ENCODE results near the gene SMCHD1. TPM values are rescaled to one million over a fixed set of nuclear protein-coding genes. Genes with fewer than 3 reads are reported as not detected.

Gene SMCHD1
- total RNA-seq, 1 donor from 2014 or later = 29.7 TPM

- no peaks in the 10 kb centered on the region for H3K27me3 ChIP-seq (ENCODE audit: insufficient read depth, low read length)
- H3K4me1 Mint-ChIP-seq (ENCODE audit: low read depth, unreplicated experiment) = no peaks in the 10 kb centered on the region
- H4K20me1 ChIP-seq (ENCODE audit: insufficient read depth, low read length) = no peaks in the 10 kb centered on the region
- no peaks in the 10 kb centered on the region for H3K36me3 Mint-ChIP-seq (ENCODE audit: low read depth, unreplicated experiment)
- peaks cover 7% of the 10 kb centered on the region for H3K9me3 Mint-ChIP-seq (ENCODE audit: unreplicated experiment)
- no peak overlapping the region for H3K27ac Mint-ChIP-seq (ENCODE audit: unreplicated experiment)
- no peak overlapping the region for H3K4me3 ChIP-seq (ENCODE audit: insufficient read depth, low read depth, low read length)
- TF ChIP-seq EZH2 (IDR thresholded peaks at IDR 0.05; ENCODE audit: insufficient read depth, low read length) (no peak), CTCF (IDR thresholded peaks at IDR 0.05; ENCODE audit: insufficient read depth, low read depth, low read length) (no peak)
- DNase-seq (ENCODE audit: low read depth) = no peak
- no peaks in the 10 kb centered on the region for H3K36me3 ChIP-seq (ENCODE audit: insufficient read depth, low read length)
- H2AFZ ChIP-seq (ENCODE audit: low read depth, low read length) = no peak overlapping the region
- no peaks in the 10 kb centered on the region for H3K27me3 Mint-ChIP-seq (ENCODE audit: low read depth, unreplicated experiment)
- H3K79me2 ChIP-seq (ENCODE audit: insufficient read depth, low read length) = no peaks in the 10 kb centered on the region
- no peaks in the 10 kb centered on the region for H3K9me3 ChIP-seq (ENCODE audit: insufficient read depth, low read depth, low read length)
- no peaks in the 10 kb centered on the region for H3K4me1 ChIP-seq (ENCODE audit: insufficient read depth, low read length)
- no peak for FAIRE-seq
- no peak overlapping the region for H3K4me2 ChIP-seq (ENCODE audit: low read length)
- H3K4me3 Mint-ChIP-seq (ENCODE audit: unreplicated experiment) = no peak overlapping the region
- no peak overlapping the region for H3K27ac ChIP-seq (ENCODE audit: low read depth, low read length)
- no peak overlapping the region for H3K9ac ChIP-seq (ENCODE audit: low read length)
These were observed 167.7 kb downstream of the SMCHD1 start for GRCh38 chr18:2823202-2823601.

- H3K27ac ChIP-seq (ENCODE audit: low read depth, low read length) = no peak overlapping the region
- H3K27me3 Mint-ChIP-seq (ENCODE audit: low read depth, unreplicated experiment) = no peaks in the 10 kb centered on the region
- no peak overlapping the region for H3K4me3 ChIP-seq (ENCODE audit: insufficient read depth, low read depth, low read length)
- H2AFZ ChIP-seq (ENCODE audit: low read depth, low read length) = no peak overlapping the region
- no peaks in the 10 kb centered on the region for H3K9me3 ChIP-seq (ENCODE audit: insufficient read depth, low read depth, low read length)
- H3K4me3 Mint-ChIP-seq (ENCODE audit: unreplicated experiment) = no peak overlapping the region
- FAIRE-seq (no peak), DNase-seq (ENCODE audit: low read depth) (no peak)
- no peak overlapping the region for H3K27ac Mint-ChIP-seq (ENCODE audit: unreplicated experiment)
- H3K36me3 ChIP-seq (ENCODE audit: insufficient read depth, low read length) = no peaks in the 10 kb centered on the region
- no peak for TF ChIP-seq EZH2 (IDR thresholded peaks at IDR 0.05; ENCODE audit: insufficient read depth, low read length)
- TF ChIP-seq CTCF (IDR thresholded peaks at IDR 0.05; ENCODE audit: insufficient read depth, low read depth, low read length) = no peak
- no peaks in the 10 kb centered on the region for H3K36me3 Mint-ChIP-seq (ENCODE audit: low read depth, unreplicated experiment)
- H3K27me3 ChIP-seq (ENCODE audit: insufficient read depth, low read length) = no peaks in the 10 kb centered on the region
- peaks cover 7% of the 10 kb centered on the region for H3K9me3 Mint-ChIP-seq (ENCODE audit: unreplicated experiment)
- H3K4me1 Mint-ChIP-seq (ENCODE audit: low read depth, unreplicated experiment) = no peaks in the 10 kb centered on the region
- no peaks in the 10 kb centered on the region for H3K79me2 ChIP-seq (ENCODE audit: insufficient read depth, low read length)
- no peaks in the 10 kb centered on the region for H3K4me1 ChIP-seq (ENCODE audit: insufficient read depth, low read length)
- no peak overlapping the region for H3K4me2 ChIP-seq (ENCODE audit: low read length)
- H4K20me1 ChIP-seq (ENCODE audit: insufficient read depth, low read length) = no peaks in the 10 kb centered on the region
- no peak overlapping the region for H3K9ac ChIP-seq (ENCODE audit: low read length)
These were observed 168.4 kb downstream of the SMCHD1 start for GRCh38 chr18:2823966-2824365.

- no peaks in the 10 kb centered on the region for H3K27me3 Mint-ChIP-seq (ENCODE audit: low read depth, unreplicated experiment)
- peaks cover 8% of the 10 kb centered on the region for H3K9me3 Mint-ChIP-seq (ENCODE audit: unreplicated experiment)
- FAIRE-seq = no peak
- no peaks in the 10 kb centered on the region for H4K20me1 ChIP-seq (ENCODE audit: insufficient read depth, low read length)
- H3K4me3 Mint-ChIP-seq (ENCODE audit: unreplicated experiment) = no peak overlapping the region
- H3K36me3 Mint-ChIP-seq (ENCODE audit: low read depth, unreplicated experiment) = no peaks in the 10 kb centered on the region
- no peak overlapping the region for H2AFZ ChIP-seq (ENCODE audit: low read depth, low read length)
- H3K79me2 ChIP-seq (ENCODE audit: insufficient read depth, low read length) = no peaks in the 10 kb centered on the region
- H3K27me3 ChIP-seq (ENCODE audit: insufficient read depth, low read length) = no peaks in the 10 kb centered on the region
- H3K4me2 ChIP-seq (ENCODE audit: low read length) = no peak overlapping the region
- H3K4me1 ChIP-seq (ENCODE audit: insufficient read depth, low read length) = no peaks in the 10 kb centered on the region
- no peaks in the 10 kb centered on the region for H3K9me3 ChIP-seq (ENCODE audit: insufficient read depth, low read depth, low read length)
- TF ChIP-seq CTCF (IDR thresholded peaks at IDR 0.05; ENCODE audit: insufficient read depth, low read depth, low read length) = no peak
- TF ChIP-seq EZH2 (IDR thresholded peaks at IDR 0.05; ENCODE audit: insufficient read depth, low read length) = no peak
- no peak overlapping the region for H3K27ac ChIP-seq (ENCODE audit: low read depth, low read length)
- H3K36me3 ChIP-seq (ENCODE audit: insufficient read depth, low read length) = no peaks in the 10 kb centered on the region
- H3K9ac ChIP-seq (ENCODE audit: low read length) = no peak overlapping the region
- no peak overlapping the region for H3K4me3 ChIP-seq (ENCODE audit: insufficient read depth, low read depth, low read length)
- no peak overlapping the region for H3K27ac Mint-ChIP-seq (ENCODE audit: unreplicated experiment)
- H3K4me1 Mint-ChIP-seq (ENCODE audit: low read depth, unreplicated experiment) = no peaks in the 10 kb centered on the region
- DNase-seq (ENCODE audit: low read depth) = no peak
These were observed 169.3 kb downstream of the SMCHD1 start for GRCh38 chr18:2824865-2825264.
